CD4-positive, alpha-beta T cell (primary cell): ENCODE data around the gene L3MBTL1. TPM values are rescaled to one million over a fixed set of nuclear protein-coding genes. Genes with fewer than 3 reads are reported as not detected.

ENCODE experiments used
- ATAC-seq: fragments of 200-7000 bp; cut with Tn5 transposase; one replicate; pipeline ENCODE4 v1.10.0; 2022; ENCODE audit warnings: mild to moderate bottlenecking; ENCODE audit not compliant: poor library complexity
- CTCF ChIA-PET: fragments of 350-600 bp; sonication (Branson Sonifier 250); formaldehyde crosslinking; loops from one replicate; lab custom pipeline; 2021; ENCODE audit warnings: antibody characterized with exemption, inconsistent platforms; lab: Charles Lee
- POLR2A ChIA-PET: fragments of 350-600 bp; sonication (Branson Sonifier 250); formaldehyde crosslinking; loops from one replicate; lab custom pipeline; 2021; ENCODE audit warnings: antibody characterized with exemption, inconsistent platforms; lab: Charles Lee
- DNase-seq, 14 experiments: peaks; one replicate each; pipeline ENCODE4 v3.0.0-alpha.2; 2013 to 2020; ENCODE audit warnings: mixed read lengths in 2 of 14
- H3K27ac ChIP-seq, 2 donors: one replicate each; pipeline versions ENCODE4 v1.5.1 to v1.7.0; 2013; ENCODE audit warnings: low read length in 2 of 2, low read depth in 1 of 2, mild to moderate bottlenecking in 1 of 2
- H3K27me3 ChIP-seq, 2 experiments: 1 replicate in 1 of 2; 2 replicates in 1 of 2; pipeline versions ENCODE4 v1.6.1 to v1.7.0; 2013; ENCODE audit warnings: low read length in 2 of 2, control low read depth in 1 of 2, mild to moderate bottlenecking in 1 of 2, moderate library complexity in 1 of 2; ENCODE audit not compliant: insufficient read depth in 2 of 2, control insufficient read depth in 1 of 2
- H3K36me3 ChIP-seq: one replicate; pipeline ENCODE4 v1.6.1; 2013; ENCODE audit warnings: low read length, control low read depth; ENCODE audit not compliant: insufficient read depth
- H3K4me1 ChIP-seq: one replicate; pipeline ENCODE4 v1.6.1; 2013; ENCODE audit warnings: low read length, control low read depth; ENCODE audit not compliant: insufficient read depth
- H3K4me3 ChIP-seq: one replicate; pipeline ENCODE4 v1.5.1; 2013; ENCODE audit warnings: mild to moderate bottlenecking, low read length, moderate library complexity
- H3K9me3 ChIP-seq, 2 experiments: 1 replicate in 1 of 2; 2 replicates in 1 of 2; pipeline versions ENCODE4 v1.6.1 to v1.7.0; 2013; ENCODE audit warnings: low read length in 2 of 2, mild to moderate bottlenecking in 2 of 2, control low read depth in 1 of 2, moderate library complexity in 1 of 2; ENCODE audit not compliant: control insufficient read depth in 1 of 2, insufficient read depth in 1 of 2
- H3K27ac Mint-ChIP-seq: one replicate; pipeline ENCODE4 v1.8.0; 2020; ENCODE audit warnings: mixed read lengths
- H3K27me3 Mint-ChIP-seq: one replicate; pipeline ENCODE4 v1.8.0; 2021; ENCODE audit warnings: mixed read lengths
- H3K36me3 Mint-ChIP-seq: one replicate; pipeline ENCODE4 v1.8.0; 2021; ENCODE audit warnings: low read depth, mixed read lengths
- H3K4me1 Mint-ChIP-seq: one replicate; pipeline ENCODE4 v1.8.0; 2021; ENCODE audit warnings: low read depth, mixed read lengths
- H3K4me3 Mint-ChIP-seq: one replicate; pipeline ENCODE4 v1.8.0; 2020; ENCODE audit warnings: mild to moderate bottlenecking, mixed read lengths
- H3K9me3 Mint-ChIP-seq: one replicate; pipeline ENCODE4 v1.8.0; 2020; ENCODE audit warnings: mixed read lengths
- intact Hi-C, 2 experiments: fragments of 100-400 bp; cut with DNase I in 1 of 2; cut with micrococcal nuclease in 1 of 2; formaldehyde crosslinking; loops; one replicate each; pipeline versions ENCODE4 v1.15.1 to v1.9.0; 2023 to 2025; cut with DNase I, micrococcal nuclease
- total RNA-seq, 174 experiments: library from RNA in 2 of 174; stranded (reverse) in 2 of 174; gene quantifications; one replicate each; pipeline ENCODE4 v1.2.3 and lab custom pipeline; 2021 to 2026
- TF ChIP-seq, protein P1 (sequence below): fragments of 200-600 bp; IDR thresholded peaks from one replicate; pipeline ENCODE4 v1.8.0; 2022; ENCODE audit warnings: antibody characterized with exemption, mild to moderate bottlenecking

L3MBTL1 gene
- total RNA-seq, 2 experiments from 2014 or later: 10.2 to 10.5 TPM

GRCh38 chr20:43559147-43559987, 51.9 kb downstream of the L3MBTL1 start:
- H3K36me3 ChIP-seq: no peaks in the 10 kb centered on the region
- no peaks in the 10 kb centered on the region for H3K4me1 ChIP-seq
- ATAC-seq: no peak
- no peak for DNase-seq
- Mint-ChIP-seq H3K9me3 (no peaks in the 10 kb centered on the region), H3K27ac (no peak overlapping the region), H3K4me1 (no peaks in the 10 kb centered on the region), H3K36me3 (no peaks in the 10 kb centered on the region), H3K4me3 (no peak overlapping the region), H3K27me3 (no peaks in the 10 kb centered on the region)
- no peaks in the 10 kb centered on the region for H3K27me3 ChIP-seq
- H3K4me3 ChIP-seq: no peak overlapping the region
- intact Hi-C loops: no loop called here
- ChIA-PET POLR2A (interaction anchor here (0.6 kb wide), 1 partner anchor 522 kb away, joined by 4 read pairs; no protein-coding TSS in a partner anchor), CTCF (no interaction called here)
- H3K9me3 ChIP-seq: no peaks in the 10 kb centered on the region
- TF ChIP-seq, protein P1, sequence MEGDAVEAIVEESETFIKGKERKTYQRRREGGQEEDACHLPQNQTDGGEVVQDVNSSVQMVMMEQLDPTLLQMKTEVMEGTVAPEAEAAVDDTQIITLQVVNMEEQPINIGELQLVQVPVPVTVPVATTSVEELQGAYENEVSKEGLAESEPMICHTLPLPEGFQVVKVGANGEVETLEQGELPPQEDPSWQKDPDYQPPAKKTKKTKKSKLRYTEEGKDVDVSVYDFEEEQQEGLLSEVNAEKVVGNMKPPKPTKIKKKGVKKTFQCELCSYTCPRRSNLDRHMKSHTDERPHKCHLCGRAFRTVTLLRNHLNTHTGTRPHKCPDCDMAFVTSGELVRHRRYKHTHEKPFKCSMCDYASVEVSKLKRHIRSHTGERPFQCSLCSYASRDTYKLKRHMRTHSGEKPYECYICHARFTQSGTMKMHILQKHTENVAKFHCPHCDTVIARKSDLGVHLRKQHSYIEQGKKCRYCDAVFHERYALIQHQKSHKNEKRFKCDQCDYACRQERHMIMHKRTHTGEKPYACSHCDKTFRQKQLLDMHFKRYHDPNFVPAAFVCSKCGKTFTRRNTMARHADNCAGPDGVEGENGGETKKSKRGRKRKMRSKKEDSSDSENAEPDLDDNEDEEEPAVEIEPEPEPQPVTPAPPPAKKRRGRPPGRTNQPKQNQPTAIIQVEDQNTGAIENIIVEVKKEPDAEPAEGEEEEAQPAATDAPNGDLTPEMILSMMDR: no peak
- H3K27ac ChIP-seq: no peak overlapping the region

DNA sequence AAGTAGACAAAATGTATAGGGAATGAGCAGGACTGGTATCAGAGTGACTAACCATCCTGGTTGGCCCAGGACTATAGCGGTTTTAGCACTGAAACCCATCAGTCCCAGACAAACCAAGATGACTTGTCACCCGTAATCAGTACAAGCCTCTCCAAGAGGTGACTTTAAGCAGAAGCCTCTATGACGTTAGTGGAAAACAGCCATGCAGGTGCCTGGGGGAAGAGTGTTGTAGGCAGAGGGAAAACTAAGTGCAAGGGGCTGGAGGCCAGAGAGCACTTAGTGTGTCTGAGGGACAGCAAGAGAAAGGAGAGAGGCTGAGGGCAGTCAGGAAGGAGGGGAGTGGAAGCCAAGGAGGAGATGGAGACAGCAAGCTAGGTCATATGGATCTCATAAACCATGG, 53.5 kb downstream of the L3MBTL1 start:
- Histone ChIP-seq H3K9me3 (no peaks in the 10 kb centered on the region), H3K4me3 (no peak overlapping the region), H3K27ac (no peak overlapping the region), H3K36me3 (no peaks in the 10 kb centered on the region), H3K4me1 (no peaks in the 10 kb centered on the region), H3K27me3 (no peaks in the 10 kb centered on the region)
- Mint-ChIP-seq H3K9me3 (no peaks in the 10 kb centered on the region), H3K4me3 (no peak overlapping the region), H3K27ac (no peak overlapping the region), H3K4me1 (no peaks in the 10 kb centered on the region), H3K36me3 (no peaks in the 10 kb centered on the region), H3K27me3 (no peaks in the 10 kb centered on the region)
- TF ChIP-seq, protein P1: no peak
- DNase-seq: no peak
- ATAC-seq: no peak
- CTCF ChIA-PET: no interaction called here
- intact Hi-C loops: no loop called here
- POLR2A ChIA-PET: no interaction called here

GRCh38 chr20:43563429-43563828, 55.9 kb downstream of the L3MBTL1 start:
- H3K4me3 Mint-ChIP-seq: no peak overlapping the region
- no peak for ATAC-seq
- intact Hi-C loops: no loop called here
- ChIA-PET CTCF (no interaction called here), POLR2A (no interaction called here)
- H3K4me3 ChIP-seq: no peak overlapping the region
- no peak overlapping the region for H3K27ac Mint-ChIP-seq
- no peaks in the 10 kb centered on the region for H3K27me3 ChIP-seq
- H3K4me1 ChIP-seq: no peaks in the 10 kb centered on the region
- DNase-seq: no peak
- H3K36me3 Mint-ChIP-seq: no peaks in the 10 kb centered on the region
- H3K9me3 Mint-ChIP-seq: no peaks in the 10 kb centered on the region
- no peaks in the 10 kb centered on the region for H3K36me3 ChIP-seq
- TF ChIP-seq, protein P1: no peak
- no peaks in the 10 kb centered on the region for H3K4me1 Mint-ChIP-seq
- no peaks in the 10 kb centered on the region for H3K9me3 ChIP-seq
- no peaks in the 10 kb centered on the region for H3K27me3 Mint-ChIP-seq
- H3K27ac ChIP-seq: no peak overlapping the region
